Stimulated activated CD8-positive, alpha-beta memory T cell treated with anti-CD3 and anti-CD28 coated beads, Interleukin-15, amount 100 ng/mL, for 4 hours (primary cell): ENCODE data around the gene OSR1.

Source experiments
- DNase-seq, 2 donors: peaks; one replicate each; pipeline ENCODE4 v3.0.0-alpha.2; 2020; ENCODE audit warnings: low read depth in 2 of 2

The OSR1 gene

DNA sequence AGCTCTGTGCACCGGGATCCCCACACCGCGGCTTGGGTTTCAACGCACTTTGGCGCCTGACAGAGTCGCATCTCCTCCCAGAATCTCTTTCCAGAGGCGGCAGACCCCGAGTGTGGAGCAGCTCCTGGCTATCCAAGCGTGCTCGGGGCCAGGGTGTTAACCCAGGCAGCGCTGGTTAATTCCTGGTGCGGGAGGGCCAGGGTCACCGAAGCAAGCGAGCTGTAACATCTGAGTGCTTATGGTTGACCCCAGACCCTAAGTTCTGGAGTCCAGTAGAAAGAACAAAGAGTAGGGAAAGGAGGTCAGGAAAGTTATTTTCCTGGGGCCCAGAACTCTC is 566 bp upstream of the OSR1 start:
- no peak for DNase-seq

DNA sequence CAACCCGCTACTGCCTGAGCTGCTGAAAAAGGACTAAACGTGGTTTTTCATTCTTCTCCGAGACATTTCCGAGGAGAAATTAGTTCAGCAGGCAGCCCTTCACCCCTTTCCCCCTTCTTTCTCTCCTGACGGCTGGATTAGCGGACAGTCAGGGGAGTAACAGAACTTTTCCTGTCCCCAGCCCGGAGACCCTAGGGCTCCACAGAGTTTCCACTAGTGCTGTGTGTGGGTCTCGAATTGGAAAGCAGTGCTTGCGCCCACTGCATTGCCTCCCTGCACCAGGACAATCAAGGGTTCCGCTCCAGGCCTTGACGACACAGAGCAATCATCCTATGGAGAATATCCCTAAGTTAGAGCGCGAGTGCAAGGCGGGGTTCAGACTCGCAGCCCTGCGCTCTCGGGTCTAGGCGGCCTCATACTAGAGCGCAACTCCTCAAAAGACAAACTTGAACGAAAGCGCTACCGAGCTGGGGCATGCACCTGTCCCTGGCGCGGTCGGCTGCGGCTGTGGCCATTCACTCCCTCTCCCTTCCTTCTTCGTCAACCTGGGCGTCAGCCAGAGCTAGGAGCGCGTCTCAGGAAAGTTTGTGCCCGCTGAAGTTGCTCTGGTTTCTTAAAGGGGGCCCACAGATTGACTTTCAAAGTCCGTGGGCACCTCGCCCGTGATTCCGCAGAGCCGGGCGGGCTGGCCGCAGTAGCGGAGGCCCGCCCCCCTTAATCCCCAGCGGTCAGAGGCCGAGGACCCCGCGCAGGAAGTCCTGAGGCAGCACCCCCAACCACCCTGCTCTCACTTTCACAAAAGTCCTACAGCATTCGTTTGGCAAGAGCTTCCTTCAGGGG is 801 bp downstream of the OSR1 start:
- DNase-seq, result no peak

DNA sequence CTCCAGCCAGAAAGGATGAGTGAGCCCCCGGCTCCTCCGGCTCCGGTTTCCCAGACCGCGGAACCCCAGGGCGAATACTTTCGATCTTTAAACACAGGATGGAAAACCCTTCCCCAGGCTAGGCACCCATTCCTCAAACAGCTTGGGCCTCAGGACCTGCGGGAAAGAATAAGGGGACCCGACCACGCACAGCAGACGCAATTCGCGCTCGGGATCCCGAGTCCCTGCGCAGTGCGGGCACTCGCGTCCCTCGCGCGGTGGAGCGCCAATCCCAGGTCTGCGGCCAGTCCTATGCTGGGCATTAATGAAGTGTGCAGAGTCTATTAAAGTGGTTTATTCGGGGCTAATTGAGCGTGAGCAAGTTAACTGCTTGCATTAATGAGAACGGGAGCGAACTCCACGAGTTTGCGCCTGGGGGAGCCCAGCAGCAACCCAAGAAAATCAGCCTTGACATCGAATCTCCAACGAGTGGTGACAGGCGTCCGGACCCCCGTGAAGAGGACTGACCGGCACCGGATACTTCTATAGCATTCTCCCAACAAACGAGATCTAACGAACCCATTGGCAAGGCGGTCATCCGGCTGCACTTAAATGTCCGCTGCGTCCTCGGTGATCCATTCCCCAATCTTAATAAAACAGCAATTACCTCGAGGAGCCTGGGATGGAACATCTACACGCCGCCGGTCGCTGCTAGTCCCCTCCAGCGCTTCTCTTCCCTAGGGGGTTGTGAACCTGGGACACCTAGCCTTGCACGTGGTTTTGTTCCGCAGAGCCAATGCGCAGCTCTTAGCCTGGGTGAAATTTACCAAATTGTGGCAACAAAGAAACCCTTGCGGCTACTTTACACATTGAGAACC is 1.6 kb downstream of the OSR1 start:
- DNase-seq, result no peak

DNA sequence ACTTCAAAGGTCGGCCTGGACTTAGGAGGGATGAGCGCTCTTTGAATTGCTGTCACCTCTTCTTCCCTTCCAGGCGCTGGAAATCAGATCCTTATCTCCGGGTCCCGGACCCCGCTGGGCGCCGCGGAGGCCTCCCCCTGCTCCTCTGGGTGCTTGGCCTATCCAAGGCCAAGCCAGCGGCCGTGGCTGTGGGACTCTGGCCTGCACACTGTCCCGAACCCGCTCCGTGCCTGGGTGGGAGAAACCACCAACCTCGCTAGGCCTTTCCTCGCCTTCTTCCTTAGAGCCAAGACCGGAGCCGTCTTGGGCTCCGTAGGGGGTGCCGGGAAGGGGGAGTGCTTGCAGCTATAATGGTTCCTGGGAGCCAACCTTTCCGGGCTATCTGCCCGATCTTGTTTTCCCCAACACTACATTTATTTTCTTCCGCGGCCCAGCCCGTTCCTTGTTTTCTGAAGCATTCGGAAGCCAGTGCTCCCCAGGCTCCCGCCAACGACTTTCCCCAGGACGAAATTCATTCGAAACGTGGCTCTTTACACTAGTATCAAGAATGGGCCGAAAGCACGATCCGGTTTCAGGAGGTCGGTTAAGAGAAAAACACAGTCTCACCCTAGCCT is 2.4 kb downstream of the OSR1 start:
- no peak for DNase-seq

DNA sequence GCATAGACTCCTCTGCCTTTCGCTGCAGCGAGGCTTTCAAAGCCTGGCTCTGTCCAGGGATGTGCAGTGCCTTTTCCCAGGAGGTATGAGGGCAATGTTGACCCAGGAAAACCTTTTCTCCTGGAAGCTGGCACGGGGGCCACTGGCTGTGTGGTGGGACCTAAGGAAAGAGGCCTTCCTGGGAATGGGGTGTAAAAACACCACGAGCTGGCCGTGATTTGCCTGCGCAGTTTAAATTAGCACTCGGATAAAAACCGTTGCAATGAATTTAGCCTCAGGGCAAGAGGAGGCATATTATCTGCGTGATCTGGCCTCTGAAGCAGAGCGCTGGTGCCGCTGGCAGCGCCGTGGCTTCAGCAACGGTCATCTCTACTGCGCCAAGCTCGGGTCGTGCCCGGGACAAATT is 3.0 kb downstream of the OSR1 start:
- no peak for DNase-seq

DNA sequence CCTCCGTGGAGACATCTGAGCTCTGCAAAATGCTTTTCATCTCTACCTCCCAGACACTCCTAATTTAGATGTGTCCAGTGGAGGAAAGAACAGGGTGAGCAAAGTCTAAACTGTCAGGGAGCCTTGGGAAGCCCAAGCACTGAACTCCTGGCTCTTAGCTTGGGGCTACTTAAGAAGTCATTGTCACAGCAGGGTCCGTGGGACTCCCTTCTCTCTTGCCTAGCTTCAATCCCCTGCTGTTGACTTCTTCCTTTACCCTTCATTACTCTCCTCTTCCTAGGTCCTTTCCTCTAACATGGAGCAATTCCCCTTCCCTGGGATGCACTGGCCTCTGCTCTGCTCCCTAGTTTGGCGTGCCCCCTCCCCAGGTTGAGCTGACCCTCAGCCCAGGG is 3.4 kb downstream of the OSR1 start:
- DNase-seq, result no peak

DNA sequence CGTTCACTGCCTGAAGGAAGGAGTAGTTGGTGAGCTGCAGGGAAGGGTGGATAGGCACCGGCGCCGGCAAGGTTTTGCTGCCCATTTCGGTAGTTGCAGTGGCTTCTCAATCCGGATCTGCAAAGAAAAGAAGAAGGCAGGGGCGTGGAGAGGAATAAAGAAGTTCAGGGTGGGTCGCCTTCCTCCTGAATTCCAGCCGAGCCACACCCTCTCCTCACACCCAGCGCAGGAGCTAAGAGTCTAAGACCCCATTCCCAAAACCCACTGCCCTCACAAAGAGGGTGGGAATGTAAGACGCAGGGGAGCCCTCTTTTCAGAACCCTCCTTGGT is 4.7 kb downstream of the OSR1 start:
- no peak for DNase-seq

DNA sequence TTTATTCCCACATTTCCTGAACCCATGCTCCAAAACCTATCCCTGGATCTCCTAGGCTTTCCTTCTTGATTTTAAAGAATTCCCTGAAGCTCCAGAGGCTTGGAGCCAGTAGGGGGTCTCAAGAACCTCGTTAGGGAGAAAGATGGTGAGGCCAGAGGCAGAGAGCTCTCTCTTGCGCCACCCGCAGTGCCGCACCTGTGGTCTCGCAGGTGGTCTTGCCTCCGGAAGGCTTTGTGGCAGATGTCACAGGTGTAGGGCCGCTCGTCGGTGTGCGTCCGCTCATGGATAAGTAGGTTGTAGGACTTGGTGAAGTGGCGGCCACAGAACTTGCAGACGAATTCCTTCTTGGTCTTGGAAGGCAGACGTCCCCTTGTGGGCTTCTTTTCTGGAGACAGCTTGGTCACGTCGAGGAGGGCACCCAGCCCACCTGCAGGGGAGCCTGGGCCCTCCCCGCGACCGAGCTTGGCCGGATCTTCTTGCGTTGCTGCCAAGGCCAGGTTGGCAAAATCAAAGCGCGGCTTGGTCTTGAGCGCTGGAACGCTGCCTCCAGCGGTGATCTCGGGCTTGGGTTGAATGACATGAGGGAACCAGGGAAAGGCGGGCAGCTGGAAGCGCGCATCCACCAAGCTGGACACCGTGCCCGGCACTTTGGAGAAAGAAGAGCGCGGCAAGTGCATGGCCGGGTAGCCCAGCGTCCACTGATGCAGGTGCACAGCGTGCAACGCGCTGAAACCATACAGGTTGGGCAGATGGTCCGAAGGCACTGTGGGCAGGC is 5.3 kb downstream of the OSR1 start:
- DNase-seq, result no peak

DNA sequence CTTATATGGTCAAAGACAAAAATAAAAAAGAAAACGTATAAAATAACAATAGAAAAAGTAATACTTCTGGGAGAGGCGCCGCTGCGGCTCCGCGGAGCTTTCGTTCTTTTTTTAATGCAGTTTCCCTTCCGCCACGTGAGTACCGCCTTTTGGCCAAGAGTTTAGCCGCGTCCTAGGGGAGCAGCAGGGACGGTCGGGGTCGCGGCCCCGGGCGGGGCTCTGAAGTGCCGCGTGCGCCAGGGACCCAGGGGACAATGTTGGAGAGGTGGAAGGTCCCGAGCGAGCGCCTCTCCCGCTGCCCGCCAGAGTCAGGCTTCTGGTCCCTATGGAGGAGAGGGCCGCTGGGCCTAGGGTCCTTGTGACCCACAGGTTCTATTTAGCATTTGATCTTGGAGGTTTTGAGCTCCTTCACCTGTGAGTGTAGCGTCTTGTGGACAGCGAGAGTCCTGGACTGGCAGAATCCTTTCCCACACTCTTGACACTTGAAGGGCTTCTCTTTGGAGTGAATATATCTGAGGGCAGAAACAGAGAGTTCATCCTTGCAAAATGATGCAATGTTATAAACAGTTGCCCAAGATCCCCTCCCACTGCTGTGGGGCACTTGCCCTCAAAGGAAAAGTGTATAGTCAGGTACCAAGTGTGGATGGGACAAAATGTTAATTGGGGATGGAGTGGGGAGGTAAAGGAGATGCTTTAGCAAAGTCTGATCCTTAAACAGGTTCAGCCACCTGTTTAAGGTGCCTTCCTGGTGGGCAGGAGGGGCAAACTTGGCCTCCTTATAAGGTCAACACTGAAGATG is 6.3 kb downstream of the OSR1 start:
- no peak for DNase-seq

DNA sequence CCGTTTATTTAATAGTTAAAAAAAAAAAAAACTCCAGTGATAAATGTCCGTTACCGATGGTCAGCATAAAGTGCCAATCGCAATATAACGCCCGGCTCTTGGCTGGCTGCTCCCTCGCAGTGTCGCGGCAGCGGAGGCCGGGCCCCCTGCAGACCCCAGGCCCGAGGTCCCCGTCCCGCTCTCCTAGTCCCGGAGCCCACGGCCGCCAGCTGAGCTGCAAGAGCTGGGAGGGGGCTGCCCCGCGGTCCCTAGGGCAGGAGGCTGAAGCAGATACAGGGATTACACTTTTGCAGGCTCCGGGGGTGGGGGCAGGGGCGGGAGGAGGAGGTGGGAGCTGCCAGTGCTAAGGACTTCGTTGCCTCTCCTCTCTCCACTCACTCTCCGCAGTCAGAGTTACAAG is 6.9 kb downstream of the OSR1 start:
- DNase-seq, result no peak

DNA sequence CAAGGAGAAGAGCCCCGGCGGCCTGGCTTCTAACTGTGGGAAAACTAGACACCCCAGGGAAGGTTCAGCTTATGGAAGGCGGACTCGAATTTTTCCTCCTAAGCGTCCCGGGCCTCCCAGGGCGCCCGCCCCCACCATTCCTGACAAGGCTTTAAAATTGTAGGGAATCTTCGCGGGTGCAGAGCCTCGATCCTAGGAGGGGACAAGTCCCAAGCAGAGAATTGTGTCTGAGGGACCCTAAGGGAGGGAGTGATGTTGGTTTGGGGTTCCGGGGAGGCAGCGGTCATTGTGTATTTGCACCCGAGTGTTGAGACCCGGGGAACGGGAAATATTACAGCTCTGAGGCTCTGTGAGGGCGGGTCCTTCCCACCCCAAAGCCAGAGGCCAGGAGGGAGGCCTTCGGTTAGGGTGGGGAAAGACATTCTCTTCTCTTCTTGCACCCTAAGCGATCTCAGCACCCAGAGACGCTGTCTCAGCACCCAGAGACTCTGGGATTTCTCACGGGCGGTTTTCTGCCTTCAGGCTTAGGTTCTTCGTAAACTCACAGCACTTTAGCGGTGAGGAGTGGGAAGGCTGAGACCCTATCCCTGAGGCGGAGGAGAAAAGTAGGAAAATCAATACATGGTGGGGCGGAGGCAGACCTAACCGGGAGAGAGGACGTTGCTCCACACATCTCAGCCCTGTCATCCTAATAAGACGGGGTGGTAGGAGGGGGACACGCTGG is 7.6 kb downstream of the OSR1 start:
- no peak for DNase-seq

DNA sequence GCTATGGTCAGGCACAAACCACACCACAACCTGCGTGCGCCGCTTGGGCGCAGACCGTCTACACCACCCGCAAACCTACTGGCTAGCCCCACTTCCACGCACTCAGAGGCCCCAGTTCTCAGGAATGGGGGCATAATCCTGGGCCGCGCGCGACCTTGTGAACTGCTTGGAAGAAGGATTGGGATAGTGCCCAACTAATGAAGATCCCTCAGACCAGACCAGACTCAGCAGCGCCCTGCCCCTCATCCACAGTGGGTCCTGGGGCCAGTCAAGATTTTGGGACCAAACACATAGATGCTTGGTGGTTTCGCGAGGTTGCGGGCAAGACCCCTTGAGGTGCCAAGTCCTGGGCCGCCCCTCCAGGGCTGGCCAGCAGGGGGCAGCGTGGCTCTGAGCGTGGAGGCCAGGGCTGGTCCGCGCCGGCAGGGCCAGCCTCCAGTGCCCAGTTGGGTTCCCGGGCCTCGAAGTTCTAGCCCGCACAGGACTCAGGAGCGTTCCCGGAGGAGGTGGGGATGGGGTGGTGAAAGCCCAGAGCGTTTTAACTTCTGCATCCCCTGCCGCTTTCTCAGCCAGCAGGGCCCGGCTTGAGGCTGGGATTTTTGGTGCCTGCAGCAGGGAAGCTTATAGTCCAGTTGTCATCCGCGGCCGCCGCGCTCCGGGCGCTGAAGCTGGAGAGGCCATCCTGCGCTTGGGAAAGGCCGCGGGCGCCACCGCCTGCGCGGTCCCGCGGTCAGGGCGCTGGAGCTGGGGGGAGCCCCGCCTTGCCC is 8.3 kb downstream of the OSR1 start:
- DNase-seq, result no peak

DNA sequence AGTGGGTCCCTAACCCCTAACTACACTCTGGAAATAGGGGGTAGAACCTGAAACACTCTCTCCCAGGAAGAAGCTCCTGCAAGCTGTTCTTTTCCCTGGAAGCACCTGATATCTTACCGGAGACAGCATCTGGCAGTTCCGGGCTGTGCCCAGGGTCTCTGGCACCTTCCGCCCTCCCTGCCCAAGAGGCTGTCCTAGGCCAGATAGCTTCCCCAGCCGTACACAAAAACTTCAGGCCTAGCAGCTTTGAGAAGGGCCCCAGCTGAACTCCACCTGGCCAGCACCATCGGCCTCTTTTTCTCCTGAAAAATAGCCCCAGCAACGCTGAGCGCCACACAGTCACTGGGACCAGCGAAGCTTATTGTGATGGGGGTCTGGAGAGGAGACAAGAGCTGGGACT is 9.7 kb downstream of the OSR1 start:
- DNase-seq, result no peak

DNA sequence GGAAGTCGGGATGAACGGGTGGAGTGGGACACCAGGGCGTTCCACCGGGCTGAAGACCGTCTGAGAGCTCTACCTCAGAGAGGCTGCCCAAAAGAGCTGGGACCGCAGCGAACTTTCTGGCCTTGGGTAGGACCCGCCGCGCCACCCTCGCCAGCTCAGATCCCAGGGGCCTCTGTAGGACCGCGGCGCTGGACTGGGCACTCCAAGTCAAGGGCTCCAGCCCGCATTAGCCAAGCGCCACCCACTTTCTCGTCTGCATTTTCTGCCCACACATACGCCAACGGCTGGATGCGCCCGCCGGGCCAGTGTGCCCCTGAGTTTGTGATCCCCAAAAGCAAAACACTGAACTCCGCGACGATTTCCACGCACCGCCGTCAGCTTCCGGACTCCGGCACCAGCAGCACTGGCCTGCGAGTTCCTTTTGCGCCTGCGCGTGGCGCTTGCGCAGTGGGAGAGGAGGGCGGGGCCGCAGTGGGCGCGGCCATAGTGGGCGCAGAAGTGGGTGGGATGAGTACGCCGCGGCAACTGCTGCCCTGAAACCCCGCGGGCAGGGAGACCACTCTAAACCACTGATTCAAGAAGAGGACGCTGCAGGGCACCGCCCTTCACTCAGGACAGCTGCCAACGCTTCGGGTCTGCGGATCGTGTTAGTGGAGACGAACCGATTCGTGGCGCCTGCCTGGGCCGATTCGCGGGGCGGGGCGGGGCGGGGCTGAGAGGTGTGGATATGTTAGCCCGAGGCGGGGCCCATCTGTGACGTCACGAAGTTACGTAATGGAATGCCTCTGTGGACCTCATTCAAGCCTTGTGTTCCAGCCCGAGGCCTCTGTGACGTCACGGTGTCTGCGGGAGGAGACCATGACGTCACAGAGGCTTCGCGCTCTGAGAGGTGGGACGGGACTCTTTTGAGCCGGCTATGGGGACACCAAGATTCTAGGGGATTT is 10.5 kb downstream of the OSR1 start:
- peak; percentile 84 to 91 for DNase-seq

DNA sequence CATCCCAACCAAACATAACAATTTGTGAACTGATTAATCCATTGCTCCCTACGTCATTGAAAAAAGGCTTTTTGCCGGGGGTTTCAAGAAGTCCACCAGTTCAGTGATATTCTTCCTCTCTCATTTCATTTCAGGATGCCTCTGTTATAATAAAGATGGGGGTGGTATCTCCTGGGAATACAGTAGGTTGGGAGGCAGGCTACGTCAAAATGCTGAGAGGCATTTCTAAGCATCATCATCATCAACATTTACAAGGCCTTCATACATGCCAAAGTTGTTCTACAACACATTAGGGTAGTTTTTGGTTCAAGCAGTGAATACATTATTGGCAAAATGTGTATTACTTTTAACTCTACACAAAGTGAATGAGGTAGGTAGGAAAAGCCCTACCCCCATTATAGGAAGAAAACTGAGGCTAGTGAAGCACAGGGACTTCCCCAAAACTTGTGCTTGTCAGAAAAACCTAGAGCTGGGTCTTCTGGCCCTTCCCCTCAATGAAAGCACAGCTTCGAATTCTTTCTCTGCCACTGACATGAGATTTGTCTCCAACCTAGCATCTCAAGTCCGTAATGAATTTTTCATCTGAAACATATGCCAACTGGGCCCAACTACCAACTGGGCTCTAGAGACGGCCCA is 11.3 kb downstream of the OSR1 start:
- no peak for DNase-seq

DNA sequence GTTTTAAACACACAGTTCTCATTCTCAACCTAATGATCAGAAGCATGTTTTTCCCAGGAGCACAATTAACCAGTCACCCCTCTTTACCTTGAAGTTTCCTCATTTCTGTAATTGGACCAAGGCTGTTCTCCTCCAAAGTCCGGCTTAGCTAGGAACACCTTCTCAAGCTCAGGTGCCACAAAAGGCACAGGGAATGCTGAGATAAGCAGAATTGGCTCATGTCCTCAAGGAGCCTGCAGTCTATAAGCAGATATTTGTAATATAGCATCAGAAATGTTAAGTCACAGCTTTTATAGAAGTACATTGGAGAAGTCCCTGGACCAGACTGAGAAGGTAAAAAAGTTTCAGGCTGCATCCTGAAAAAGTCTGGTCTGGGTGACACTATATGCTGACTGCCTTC is 20.7 kb downstream of the OSR1 start:
- no peak for DNase-seq

DNA sequence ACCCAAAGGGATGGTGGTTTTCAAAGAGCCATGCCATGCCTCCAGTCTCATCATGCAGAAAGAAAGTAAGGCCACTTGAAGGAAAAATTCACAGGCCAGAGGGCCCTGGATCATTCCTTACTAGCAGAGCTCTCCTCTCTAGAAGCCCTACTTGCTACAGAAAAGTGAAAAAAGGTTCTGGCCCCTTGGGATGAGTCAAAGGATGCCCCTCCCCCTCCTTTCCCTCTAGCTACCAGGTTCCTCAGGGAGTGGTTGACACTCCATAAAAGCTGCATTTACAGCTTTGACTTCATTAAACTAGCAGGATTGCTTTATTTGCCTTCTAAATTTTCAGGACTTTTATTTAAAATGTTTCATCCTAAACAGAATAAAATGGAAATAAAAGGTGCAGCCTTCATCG is 21.2 kb downstream of the OSR1 start:
- no peak for DNase-seq

DNA sequence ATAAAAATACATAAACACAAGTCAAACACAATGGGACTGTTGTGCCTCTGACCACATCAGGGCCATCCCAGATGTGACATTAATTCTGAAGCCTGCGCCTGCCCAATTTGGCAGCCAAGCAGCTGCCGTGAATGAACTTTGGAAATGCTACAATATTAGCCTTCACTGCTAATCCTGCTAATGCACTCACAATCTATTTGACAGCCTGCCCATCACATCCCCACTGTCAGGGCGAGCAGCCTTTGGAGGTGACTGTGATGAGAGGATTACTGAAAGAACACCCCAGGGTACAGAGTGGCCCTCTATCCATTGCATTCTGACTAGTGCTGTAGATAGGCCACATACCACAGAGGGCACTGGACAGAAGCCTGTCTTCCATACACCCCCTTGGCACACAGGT is 21.6 kb downstream of the OSR1 start:
- no peak for DNase-seq
